ENCODE results near the gene POPDC2. TPM values are rescaled to one million over a fixed set of nuclear protein-coding genes. Genes with fewer than 3 reads are reported as not detected.

Gene POPDC2
- polyA plus RNA-seq, 1 donor, result 12.2 TPM

DNA sequence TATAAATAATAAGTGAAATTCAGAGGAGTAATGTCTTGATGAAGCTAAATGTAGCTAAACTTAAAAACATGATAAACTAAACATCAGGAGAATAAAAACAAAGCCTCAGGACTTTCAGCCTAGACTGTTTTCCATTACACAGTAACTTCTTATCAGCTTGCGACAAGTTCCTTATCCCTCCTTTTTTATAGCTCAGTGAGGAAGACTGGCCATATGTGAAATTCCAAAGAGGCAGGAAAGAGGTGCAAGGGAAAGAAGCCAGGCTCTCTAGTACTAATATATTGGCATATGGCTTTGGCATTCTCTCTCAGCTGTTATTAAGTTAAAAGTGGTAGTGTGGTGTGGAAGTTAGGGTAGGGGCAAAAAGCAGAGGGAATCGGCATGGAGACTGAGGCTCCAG is 12.4 kb upstream of the POPDC2 start:
- H3K27me3 ChIP-seq (ENCODE audit: control insufficient read depth, insufficient read depth, low read length), result no peaks in the 10 kb centered on the region
- peaks cover 8% of the 10 kb centered on the region for H3K4me1 ChIP-seq (ENCODE audit: control insufficient read depth, insufficient read depth, low read length)
- H3K36me3 ChIP-seq (ENCODE audit: control insufficient read depth, insufficient read depth, low read length), result peaks cover 30% of the 10 kb centered on the region
- H3K9me3 ChIP-seq (ENCODE audit: control insufficient read depth, low read depth, low read length), result peaks cover 4% of the 10 kb centered on the region
- peak overlapping the region; percentile 65 for H3K27ac ChIP-seq (ENCODE audit: low read length)
- peak; percentile 34 to 66 for DNase-seq
- no peak overlapping the region for H3K4me3 ChIP-seq (ENCODE audit: low read length)
- WGBS (ENCODE audit: insufficient coverage, low lambda C conversion rate), result 33% methylated on average over 1 of the region's 2 CpGs

DNA sequence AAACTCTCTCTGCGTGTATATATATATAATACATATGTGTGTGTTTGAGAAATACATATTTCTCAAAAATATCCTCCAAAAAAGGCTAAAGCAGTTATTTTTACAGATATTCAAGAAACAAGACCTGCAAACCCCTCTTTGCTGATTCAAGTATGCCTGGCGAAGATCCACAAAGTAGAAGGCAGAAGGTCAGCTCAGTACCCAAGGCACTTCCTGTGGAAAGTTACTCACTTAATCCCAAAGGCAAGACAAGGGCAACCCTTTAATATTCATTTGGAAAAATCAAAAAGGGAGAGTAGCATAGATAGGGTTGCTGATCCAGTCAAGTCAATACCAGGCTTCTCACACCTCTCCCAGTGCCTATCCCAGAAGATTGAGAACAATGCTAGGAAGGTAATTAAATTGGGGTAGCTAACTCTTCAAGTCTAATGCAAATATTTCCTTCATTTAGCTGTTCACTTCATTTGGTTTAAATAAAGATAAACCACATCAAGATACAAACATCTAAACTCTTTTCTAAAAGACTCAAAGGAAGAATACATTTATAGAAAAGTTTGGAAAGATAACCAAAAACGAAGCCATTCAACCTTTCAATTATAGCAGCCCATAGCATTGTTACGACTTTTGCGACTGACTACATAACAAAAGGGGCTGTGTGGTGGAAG is 9.6 kb upstream of the POPDC2 start:
- Histone ChIP-seq H3K36me3 (ENCODE audit: control insufficient read depth, insufficient read depth, low read length) (peaks cover 29% of the 10 kb centered on the region), H3K27ac (ENCODE audit: low read length) (no peak overlapping the region), H3K9me3 (ENCODE audit: control insufficient read depth, low read depth, low read length) (peaks cover 4% of the 10 kb centered on the region), H3K27me3 (ENCODE audit: control insufficient read depth, insufficient read depth, low read length) (no peaks in the 10 kb centered on the region), H3K4me1 (ENCODE audit: control insufficient read depth, insufficient read depth, low read length) (peaks cover 5% of the 10 kb centered on the region), H3K4me3 (ENCODE audit: low read length) (no peak overlapping the region)
- 96% methylated on average over 3 of the region's 5 CpGs for WGBS (ENCODE audit: insufficient coverage, low lambda C conversion rate)
- DNase-seq, result no peak

DNA sequence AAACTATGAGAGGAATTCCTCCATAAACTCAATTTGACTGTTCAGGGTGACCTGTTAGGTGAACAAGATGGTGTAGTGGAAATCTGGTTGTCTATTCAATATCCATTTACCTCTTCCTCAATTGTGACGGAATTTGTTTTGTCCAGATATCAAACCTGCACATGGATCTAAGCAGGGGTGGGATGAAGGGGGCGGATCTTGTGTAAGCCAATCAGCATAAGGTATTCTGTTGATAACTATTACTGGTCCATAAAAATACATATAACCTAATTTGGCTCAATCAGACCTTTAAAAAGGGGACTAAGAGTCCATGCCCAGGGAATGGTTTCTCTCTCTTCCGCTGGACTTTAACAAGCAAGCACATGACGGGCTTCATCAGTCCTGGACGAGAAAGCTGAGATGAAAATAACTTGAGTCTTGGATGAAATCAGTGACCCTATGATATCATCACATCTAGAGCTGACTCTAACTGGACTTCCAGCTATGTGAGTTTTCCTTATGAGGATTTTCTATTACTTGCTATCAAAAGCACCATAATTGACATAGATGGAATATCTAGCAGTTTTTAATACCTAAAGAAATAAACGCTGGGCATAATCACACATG is 5.7 kb upstream of the POPDC2 start:
- Histone ChIP-seq H3K27me3 (ENCODE audit: control insufficient read depth, insufficient read depth, low read length) (no peaks in the 10 kb centered on the region), H3K4me1 (ENCODE audit: control insufficient read depth, insufficient read depth, low read length) (no peaks in the 10 kb centered on the region), H3K27ac (ENCODE audit: low read length) (no peak overlapping the region), H3K9me3 (ENCODE audit: control insufficient read depth, low read depth, low read length) (no peaks in the 10 kb centered on the region), H3K4me3 (ENCODE audit: low read length) (no peak overlapping the region), H3K36me3 (ENCODE audit: control insufficient read depth, insufficient read depth, low read length) (peaks cover 7% of the 10 kb centered on the region)
- 100% methylated on average over 1 of the region's 6 CpGs for WGBS (ENCODE audit: insufficient coverage, low lambda C conversion rate)
- DNase-seq, result no peak

DNA sequence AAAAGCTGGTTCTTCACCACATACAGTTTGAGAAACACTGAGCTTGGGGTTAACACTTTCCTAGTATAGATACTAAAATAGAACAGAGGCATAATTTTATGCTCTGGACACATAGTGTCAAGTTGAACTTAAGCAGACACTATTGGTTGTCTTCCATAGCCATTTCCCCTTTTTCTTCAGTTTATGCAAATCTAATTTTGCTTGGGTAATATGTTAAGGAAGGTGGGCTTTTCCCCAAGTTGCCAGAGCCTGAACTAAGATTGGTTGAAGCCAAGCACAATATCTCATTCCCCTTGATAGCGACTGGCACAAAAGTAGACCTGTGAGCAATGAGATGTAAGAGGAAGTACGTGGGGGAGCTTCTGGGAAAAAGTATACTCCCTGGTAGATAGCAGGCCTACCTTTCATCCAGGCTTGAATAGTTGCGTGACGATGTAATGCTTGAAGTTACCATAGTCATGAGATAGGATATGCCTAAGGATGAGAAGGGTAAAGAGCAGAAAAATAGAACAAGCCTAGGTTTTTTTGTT is 4.5 kb upstream of the POPDC2 start:
- Histone ChIP-seq H3K27me3 (ENCODE audit: control insufficient read depth, insufficient read depth, low read length) (no peaks in the 10 kb centered on the region), H3K36me3 (ENCODE audit: control insufficient read depth, insufficient read depth, low read length) (peaks cover 5% of the 10 kb centered on the region), H3K4me1 (ENCODE audit: control insufficient read depth, insufficient read depth, low read length) (no peaks in the 10 kb centered on the region), H3K27ac (ENCODE audit: low read length) (no peak overlapping the region), H3K4me3 (ENCODE audit: low read length) (no peak overlapping the region), H3K9me3 (ENCODE audit: control insufficient read depth, low read depth, low read length) (no peaks in the 10 kb centered on the region)
- 50% methylated on average over 2 of the region's 4 CpGs for WGBS (ENCODE audit: insufficient coverage, low lambda C conversion rate)
- peak; percentile 21 to 60 for DNase-seq

DNA sequence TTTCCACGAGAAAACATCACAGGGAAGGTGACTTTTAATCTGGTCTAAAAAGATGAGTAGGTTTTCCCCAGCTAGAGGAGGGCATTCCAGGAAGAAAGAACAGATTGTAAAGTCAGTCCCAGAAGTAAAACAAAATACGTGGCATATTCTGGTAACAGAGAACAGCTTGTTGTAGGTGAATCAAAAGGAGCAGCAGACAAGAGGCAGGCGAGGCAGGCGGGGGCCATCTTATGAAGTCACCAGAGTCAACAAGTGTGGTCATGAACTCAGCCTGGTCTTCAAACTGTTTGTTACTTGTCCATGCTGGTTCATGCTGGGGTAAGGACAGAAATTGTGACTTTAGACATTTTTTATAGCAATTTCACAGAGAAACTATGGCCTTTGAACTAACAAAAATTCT is 4.0 kb upstream of the POPDC2 start:
- DNase-seq, result no peak
- H3K27me3 ChIP-seq (ENCODE audit: control insufficient read depth, insufficient read depth, low read length), result no peaks in the 10 kb centered on the region
- H3K9me3 ChIP-seq (ENCODE audit: control insufficient read depth, low read depth, low read length), result no peaks in the 10 kb centered on the region
- H3K4me3 ChIP-seq (ENCODE audit: low read length), result no peak overlapping the region
- no peak overlapping the region for H3K27ac ChIP-seq (ENCODE audit: low read length)
- H3K4me1 ChIP-seq (ENCODE audit: control insufficient read depth, insufficient read depth, low read length), result no peaks in the 10 kb centered on the region
- WGBS (ENCODE audit: insufficient coverage, low lambda C conversion rate), result no CpG with 5 or more reads among the region's 4 CpGs
- H3K36me3 ChIP-seq (ENCODE audit: control insufficient read depth, insufficient read depth, low read length), result peaks cover 4% of the 10 kb centered on the region

DNA sequence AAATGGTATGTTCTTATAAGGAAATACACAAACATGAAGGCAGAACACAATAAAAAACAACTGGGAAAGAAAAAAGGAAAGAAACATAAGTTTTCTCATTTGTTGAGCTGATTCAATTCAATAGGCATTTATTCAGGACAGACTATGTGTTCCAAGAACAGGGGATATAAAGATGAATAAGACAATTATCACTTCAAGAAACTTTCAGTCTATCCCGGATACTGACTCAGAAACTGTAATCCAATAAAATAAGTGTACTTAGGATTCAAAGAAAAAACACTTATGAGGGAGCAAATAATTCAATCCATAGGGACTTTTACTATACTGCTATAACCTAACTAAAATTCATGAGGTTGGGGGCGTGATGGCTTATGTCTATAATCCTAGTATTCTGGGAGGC is 3.5 kb upstream of the POPDC2 start:
- DNase-seq, result no peak
- no peaks in the 10 kb centered on the region for H3K4me1 ChIP-seq (ENCODE audit: control insufficient read depth, insufficient read depth, low read length)
- H3K36me3 ChIP-seq (ENCODE audit: control insufficient read depth, insufficient read depth, low read length), result peaks cover 4% of the 10 kb centered on the region
- H3K27ac ChIP-seq (ENCODE audit: low read length), result no peak overlapping the region
- no peaks in the 10 kb centered on the region for H3K27me3 ChIP-seq (ENCODE audit: control insufficient read depth, insufficient read depth, low read length)
- H3K4me3 ChIP-seq (ENCODE audit: low read length), result no peak overlapping the region
- 80% methylated on average over 1 of the region's 2 CpGs for WGBS (ENCODE audit: insufficient coverage, low lambda C conversion rate)
- H3K9me3 ChIP-seq (ENCODE audit: control insufficient read depth, low read depth, low read length), result no peaks in the 10 kb centered on the region

DNA sequence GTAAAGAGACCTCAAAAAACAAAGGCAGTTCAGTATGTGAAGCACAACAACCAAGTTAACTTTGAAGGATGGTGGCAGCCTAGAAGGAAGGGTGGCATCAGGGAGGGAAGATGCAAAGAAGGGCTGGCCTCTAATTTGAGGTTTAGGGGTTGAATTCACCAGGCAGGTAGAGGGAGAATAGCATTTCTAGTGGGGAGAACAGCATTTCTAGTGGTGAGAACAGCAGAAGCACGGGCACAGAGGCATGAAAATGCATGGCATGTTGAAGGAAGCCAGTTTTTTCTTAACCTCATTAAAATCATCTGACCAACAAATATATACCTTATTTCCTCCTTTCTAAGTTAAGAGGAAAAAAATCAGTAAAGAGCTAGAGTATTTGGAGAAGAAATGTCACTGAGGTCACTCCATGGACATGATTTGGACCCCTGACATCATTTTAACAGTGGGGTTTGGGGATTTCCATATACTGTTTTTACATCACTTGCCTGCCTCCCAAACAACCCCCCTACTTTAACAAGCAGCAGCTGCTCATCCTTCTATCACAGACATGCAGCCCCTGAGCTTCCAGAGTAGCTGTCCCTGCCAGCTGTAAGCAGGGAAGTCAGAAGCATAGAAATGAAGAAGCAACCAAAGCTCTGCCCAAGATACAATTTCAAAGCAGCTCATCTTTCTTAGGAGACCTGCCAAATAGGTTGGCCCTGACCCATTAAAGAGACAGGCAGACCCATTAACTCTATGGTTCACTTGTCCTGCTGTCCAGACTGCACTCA is 2.4 kb upstream of the POPDC2 start:
- H3K4me1 ChIP-seq (ENCODE audit: control insufficient read depth, insufficient read depth, low read length), result no peaks in the 10 kb centered on the region
- no peak overlapping the region for H3K27ac ChIP-seq (ENCODE audit: low read length)
- no peaks in the 10 kb centered on the region for H3K36me3 ChIP-seq (ENCODE audit: control insufficient read depth, insufficient read depth, low read length)
- DNase-seq, result peak in 1 of 2 donors; percentile 5
- H3K27me3 ChIP-seq (ENCODE audit: control insufficient read depth, insufficient read depth, low read length), result no peaks in the 10 kb centered on the region
- 67% methylated on average over 1 of the region's 1 CpG for WGBS (ENCODE audit: insufficient coverage, low lambda C conversion rate)
- H3K9me3 ChIP-seq (ENCODE audit: control insufficient read depth, low read depth, low read length), result no peaks in the 10 kb centered on the region
- no peak overlapping the region for H3K4me3 ChIP-seq (ENCODE audit: low read length)

DNA sequence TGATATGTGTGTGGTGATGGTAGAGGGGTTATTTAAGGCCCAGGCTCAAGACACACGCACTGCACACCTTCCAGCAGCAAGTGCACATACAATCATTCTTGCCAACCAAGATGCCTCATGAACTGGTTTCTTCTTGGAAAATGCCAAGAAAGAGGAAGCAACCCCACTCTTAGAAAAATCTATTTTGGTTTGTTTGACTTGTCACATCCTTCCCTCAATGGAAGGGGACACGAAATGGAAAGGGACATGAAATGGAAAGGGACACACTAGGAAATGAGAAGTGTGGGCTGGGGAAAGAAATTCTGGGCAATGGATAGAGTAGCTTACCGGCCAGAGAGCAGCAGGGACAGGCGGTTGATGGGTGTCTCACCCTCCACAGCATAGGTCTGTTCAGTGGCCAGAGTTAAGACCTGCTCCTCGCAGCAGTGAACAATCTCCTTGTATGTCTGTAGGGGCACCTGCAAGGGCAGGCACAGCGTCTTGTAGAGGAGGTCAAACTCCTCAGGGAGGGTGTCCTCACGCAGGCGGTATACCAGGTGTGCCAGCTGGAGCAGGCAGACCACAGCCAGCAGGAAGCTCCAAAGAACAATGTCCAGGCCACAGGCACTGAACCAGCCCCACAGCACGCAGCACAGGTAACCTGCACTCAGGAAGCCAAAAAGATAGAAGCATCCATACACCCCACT is 640 bp downstream of the POPDC2 start:
- Histone ChIP-seq H3K27me3 (ENCODE audit: control insufficient read depth, insufficient read depth, low read length) (no peaks in the 10 kb centered on the region), H3K36me3 (ENCODE audit: control insufficient read depth, insufficient read depth, low read length) (no peaks in the 10 kb centered on the region), H3K9me3 (ENCODE audit: control insufficient read depth, low read depth, low read length) (no peaks in the 10 kb centered on the region), H3K4me1 (ENCODE audit: control insufficient read depth, insufficient read depth, low read length) (no peaks in the 10 kb centered on the region), H3K27ac (ENCODE audit: low read length) (peak overlapping the region; percentile 33), H3K4me3 (ENCODE audit: low read length) (peak overlapping the region; percentile 12)
- no peak for DNase-seq
- no CpG with 5 or more reads among the region's 9 CpGs for WGBS (ENCODE audit: insufficient coverage, low lambda C conversion rate)

DNA sequence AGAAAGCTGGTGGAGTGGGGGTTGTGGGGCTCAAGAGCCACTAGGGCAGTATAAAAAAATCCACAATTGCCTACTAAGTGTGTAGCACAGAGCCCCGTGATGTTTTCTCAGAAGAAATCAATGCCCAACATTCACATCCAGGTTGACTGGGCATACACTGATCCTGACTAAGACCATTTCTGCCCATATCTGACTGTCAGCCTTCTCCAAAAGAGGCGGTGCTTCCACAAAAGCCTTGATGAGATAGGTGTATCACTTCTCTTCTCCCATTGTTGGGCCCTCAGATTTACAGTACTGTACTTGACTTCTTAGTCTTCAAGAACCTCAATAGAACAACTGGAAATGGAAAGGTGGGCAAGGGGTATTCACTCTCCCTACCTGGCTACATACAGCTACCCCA is 1.4 kb downstream of the POPDC2 start:
- H3K9me3 ChIP-seq (ENCODE audit: control insufficient read depth, low read depth, low read length), result no peaks in the 10 kb centered on the region
- WGBS (ENCODE audit: insufficient coverage, low lambda C conversion rate), result no CpG with 5 or more reads among the region's 2 CpGs
- H3K4me1 ChIP-seq (ENCODE audit: control insufficient read depth, insufficient read depth, low read length), result no peaks in the 10 kb centered on the region
- no peak overlapping the region for H3K4me3 ChIP-seq (ENCODE audit: low read length)
- no peaks in the 10 kb centered on the region for H3K36me3 ChIP-seq (ENCODE audit: control insufficient read depth, insufficient read depth, low read length)
- H3K27me3 ChIP-seq (ENCODE audit: control insufficient read depth, insufficient read depth, low read length), result no peaks in the 10 kb centered on the region
- no peak overlapping the region for H3K27ac ChIP-seq (ENCODE audit: low read length)
- DNase-seq, result no peak

Data from large intestine (tissue), 3 donors.